Daoy (cell line): Measurements from ENCODE around the gene PAFAH2. TPM values are rescaled to one million over a fixed set of nuclear protein-coding genes. Genes with fewer than 3 reads are reported as not detected.

Source experiments
- DNase-seq: peaks from one replicate; pipeline ENCODE4 v3.0.0-alpha.2; 2015; ENCODE audit warnings: low read depth
- total RNA-seq: library from RNA; depleted of rRNA; stranded (reverse); fragments of >200 nt; shearing (Covaris generic); gene quantifications from 2 replicates; pipeline ENCODE4 v1.2.3, GENCODE V29; 2014

Gene PAFAH2
- total RNA-seq, 1 experiment from 2014 or later: 7.7 TPM

DNA sequence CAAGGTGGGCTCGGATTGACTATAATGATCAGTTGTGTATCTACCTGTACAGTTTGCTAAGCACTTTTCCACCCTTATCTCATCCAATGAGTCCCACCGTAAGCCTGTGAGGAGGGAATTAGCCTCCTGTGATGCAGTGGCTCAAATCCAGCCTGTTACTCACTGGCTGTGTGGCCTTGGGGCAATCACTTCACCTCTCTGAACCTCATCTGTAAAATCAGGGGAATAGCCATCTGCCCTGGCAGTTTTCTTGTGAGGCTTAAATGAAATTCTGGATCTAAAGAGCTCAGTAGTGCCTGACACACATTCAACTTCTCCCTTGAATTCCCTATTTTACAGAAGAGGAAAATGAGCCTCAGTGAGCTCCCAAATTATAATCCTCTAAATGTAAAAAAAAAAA is 16.3 kb upstream of the PAFAH2 start:
- DNase-seq: no peak

GRCh38 chr1:26012864-26013263 is 15.0 kb upstream of the PAFAH2 start:
- no peak for DNase-seq

DNA sequence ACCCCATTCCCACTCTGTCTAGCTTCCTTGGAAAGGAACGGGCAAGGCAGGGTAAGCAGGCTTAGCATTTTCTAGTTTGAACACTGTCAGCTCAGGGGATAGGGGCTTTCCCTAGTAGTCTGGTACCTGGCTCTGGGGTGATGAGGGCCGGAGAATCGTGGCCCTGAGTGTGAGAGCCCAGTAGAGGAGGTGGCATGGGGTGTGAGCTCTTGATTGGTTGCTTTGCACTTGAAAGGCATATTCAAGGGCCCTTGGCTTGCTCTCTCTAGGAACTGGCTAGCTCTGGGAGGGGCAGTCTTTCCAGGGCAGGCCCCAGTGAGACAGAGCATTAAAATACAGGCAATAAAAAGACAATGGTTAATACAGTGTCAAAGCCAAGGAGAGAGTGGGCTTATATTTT is 13.0 kb upstream of the PAFAH2 start:
- DNase-seq: no peak

DNA sequence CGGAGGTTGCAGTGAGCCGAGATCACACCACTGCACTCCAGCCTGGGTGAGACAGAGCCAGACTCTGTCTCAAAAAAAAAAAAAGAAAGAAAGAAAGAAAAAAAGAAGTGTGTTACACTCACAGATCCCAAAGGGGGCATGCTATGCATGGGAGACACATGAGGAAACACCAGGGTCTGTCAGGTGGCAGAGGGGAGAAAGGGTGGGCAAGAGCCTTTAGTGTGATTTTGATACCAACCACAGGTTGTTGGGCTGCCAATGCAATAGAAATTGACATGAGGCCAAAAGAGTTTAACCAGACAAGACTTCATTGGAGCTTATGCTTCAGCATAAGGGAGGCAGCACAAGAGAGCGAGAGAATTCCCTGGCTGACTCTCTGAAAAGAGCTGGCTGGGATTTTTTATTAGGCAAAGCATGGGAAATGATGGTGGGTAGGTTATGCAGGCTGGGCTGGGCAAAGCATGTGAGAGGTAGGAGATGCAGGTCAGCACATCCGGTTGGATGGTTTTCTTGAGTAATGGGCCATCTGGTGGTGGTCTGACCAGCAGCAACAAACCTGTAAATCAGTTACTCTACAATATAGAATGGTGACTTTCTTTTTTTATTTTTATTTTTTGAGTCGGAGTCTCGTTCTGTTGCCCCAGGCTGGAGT is 12.1 kb upstream of the PAFAH2 start:
- DNase-seq: peak; percentile 39

- DNase-seq: no peak
Observed at GRCh38 chr1:26006710-26007109, 8.8 kb upstream of the PAFAH2 start.

GRCh38 chr1:26005434-26006105 is 7.7 kb upstream of the PAFAH2 start:
- DNase-seq: no peak

DNA sequence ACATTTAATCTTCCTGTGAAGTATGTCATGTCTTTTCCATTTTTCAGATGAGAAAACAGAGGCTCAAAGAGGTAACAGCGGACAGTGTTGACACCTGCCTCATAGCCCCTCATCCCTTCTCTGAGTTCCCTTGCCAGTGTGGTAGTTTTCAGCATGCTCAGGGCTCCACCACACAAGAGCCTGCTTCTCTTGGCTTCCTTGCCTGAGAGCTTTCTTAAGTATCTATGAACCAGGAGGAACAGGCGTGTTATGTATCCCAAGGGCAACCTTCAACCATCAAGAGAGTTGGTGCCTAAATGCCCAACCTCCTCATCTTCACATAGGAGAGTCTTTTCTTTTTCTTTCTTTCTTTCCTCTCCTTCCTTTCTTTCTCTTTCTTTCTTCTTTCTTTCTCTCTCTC is 5.9 kb upstream of the PAFAH2 start:
- no peak for DNase-seq

DNA sequence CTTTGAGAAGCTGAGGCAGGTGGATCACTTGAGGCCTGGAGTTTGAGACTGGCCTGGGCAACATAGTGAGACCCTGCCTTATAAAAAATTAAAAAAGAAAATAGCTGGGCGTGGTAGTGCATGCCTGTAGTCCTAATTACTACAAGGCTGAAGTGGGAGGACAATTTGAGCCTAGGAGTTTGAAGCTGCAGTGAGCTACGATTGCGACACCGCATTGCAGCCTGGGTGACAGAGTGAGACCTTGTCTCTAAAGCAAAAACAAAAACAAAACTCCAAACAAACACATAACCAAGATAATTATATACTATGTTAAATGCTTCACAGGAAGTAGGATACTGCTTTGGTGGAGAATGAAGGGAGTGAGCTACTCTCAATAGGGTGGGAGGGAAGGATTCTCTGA is 5.4 kb upstream of the PAFAH2 start:
- no peak for DNase-seq

GRCh38 chr1:25999041-25999800 is 1.4 kb upstream of the PAFAH2 start:
- no peak for DNase-seq

- no peak for DNase-seq
Observed at GRCh38 chr1:25996966-25997827, 666 bp downstream of the PAFAH2 start.

GRCh38 chr1:25994402-25995150 is 3.3 kb downstream of the PAFAH2 start:
- no peak for DNase-seq

DNA sequence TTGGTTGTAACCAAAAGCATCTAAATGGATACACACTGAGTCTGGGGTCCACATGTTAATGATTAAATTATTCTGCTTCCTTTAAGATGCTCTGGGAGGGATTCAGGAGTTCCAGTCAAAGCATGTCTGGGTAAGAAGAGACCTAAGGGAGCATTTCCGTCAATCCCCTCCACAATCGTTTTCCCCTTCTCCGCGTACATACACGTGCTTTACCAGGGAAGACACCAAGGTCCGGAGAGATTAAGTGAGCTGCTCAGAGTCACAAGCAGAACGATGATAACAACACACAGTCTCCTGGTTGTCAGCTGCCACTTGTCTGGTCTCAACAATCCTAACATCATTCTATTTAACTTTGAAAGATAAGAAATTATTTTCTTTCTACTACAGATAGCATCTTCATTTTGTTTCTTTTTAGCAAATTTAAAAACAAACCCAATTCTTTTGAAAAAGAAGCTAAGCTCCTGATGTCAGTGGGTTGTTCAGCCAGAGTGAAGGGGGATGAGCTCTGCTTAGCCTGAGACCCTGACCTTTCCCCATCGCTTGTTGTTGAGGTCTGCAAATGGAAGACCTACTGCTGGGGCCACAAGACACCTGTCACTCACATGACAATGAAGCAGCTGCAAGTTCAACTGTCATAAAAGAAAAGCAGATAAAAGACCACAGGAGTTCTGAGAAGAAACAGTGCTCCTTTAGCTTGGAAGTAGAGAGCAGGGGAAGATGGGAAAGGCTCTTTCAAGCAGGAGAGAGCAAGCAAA is 4.5 kb downstream of the PAFAH2 start:
- DNase-seq: no peak

- no peak for DNase-seq
Observed at GRCh38 chr1:25992689-25993171, 5.1 kb downstream of the PAFAH2 start.

DNA sequence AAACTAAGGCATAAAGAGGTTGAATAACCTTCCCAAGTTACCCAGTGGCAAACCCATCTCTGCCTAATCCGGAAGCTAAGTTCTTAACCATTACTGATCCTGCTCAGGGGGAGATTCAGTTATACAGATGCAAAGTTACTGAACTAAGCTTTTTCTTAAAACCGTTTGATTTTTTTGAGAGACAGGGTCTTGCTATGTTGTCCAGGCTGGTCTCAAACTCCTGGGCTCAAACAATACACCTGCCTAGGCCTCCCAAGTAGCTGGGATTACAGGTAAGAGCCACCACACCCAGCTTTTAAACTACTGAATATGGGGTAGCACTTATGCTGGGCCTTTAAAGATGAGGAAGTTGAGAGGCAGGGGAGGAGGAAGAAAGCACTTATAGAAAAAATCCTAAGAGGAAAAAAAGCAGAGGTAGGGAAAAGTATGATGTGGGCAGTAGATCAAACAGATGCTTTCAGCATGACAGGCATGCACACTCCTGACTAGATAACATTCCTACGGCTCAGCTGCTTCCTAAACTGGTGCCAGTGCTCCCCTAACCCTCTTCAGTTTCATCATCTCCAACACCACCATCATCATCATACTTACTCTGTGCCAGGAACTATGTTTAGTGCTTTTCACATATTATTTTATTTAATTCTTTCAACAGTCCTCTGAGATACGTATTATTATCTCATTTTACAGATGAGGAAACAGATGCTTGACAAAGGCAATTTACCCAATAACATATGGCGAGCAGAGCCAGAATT is 5.8 kb downstream of the PAFAH2 start:
- no peak for DNase-seq

DNA sequence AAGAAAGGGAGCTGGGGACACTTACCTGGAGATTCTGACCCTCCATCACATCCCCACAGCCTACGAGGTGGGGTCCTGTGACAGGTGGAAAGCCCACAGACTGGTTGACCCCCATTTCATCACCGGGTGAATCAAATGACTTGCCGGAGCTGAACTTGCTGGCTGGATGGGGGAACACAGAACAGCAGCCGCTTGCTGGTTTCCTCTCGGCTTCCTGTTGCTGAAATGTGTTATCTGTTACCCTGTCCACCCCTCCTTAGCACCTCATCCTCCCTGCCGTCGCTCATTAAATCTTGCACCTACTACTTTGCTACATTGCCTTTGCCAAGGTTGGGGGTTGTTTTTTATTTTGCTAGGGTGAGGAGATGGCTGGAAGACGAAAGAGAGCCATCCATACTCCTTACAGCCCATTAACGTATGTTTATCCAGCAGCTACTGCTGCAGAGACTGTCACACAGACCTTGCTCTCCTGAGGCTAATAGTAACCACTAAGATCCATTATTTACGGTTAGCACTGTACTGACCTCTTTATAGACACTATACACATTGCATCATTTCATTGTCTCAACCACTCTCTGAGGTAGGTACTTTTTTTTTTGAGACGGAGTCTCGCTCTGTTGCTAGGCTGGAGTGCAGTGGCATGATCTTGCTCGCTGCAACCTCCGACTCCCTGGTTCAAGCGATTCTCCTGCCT is 7.0 kb downstream of the PAFAH2 start:
- DNase-seq: no peak

- no peak for DNase-seq
Observed at GRCh38 chr1:25990251-25990650, 7.6 kb downstream of the PAFAH2 start.

DNA sequence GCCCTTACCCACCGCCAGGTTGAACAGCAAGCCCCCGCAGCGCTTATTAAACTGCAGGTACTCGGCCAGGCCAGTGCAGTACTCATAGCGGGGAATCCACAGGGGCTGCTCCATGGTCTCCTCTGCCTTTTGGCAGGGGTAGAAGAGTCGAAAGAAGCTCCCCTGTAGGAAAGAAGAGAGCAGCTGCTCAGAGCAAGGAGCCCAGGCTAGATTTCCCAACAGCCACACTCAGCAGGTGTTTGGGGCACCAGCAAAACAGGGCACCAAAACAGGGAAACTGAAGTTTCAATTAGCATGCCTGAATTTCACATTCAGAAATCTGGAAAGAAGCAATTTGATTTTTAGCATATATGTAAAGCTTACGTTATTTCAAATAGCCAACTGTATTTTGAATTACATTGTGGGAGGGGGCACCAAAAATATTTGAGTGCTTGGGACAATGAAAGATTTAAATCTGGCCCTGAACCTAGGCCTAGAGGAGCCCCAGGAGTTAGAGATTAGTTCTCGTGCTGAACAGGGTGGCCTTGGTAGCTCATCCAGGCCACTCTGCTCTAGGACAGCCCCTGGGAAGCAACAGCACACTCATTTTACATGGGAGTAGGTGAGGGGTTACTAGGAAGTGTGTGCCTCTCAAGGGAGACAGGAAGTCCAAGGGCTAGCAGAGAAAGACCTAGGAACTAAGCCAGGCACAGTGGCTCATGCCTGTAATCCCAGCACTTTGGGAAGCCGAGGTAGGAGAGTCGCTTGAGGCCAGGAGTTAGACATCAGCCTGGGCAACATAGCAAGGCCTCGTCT is 8.2 kb downstream of the PAFAH2 start:
- peak; percentile 72 for DNase-seq

GRCh38 chr1:25987951-25988350 is 9.9 kb downstream of the PAFAH2 start:
- DNase-seq: no peak
